Activated T-helper 9 cell treated with anti-CD3 and anti-CD28 coated beads, Interleukin-2, amount 50 U/mL, for 16 hours (primary cell): ENCODE results near the gene CD79B.

Experiments used
- DNase-seq: peaks from one replicate; pipeline ENCODE4 v3.0.0-alpha.2; 2020; ENCODE audit warnings: low read depth

Gene CD79B

DNA sequence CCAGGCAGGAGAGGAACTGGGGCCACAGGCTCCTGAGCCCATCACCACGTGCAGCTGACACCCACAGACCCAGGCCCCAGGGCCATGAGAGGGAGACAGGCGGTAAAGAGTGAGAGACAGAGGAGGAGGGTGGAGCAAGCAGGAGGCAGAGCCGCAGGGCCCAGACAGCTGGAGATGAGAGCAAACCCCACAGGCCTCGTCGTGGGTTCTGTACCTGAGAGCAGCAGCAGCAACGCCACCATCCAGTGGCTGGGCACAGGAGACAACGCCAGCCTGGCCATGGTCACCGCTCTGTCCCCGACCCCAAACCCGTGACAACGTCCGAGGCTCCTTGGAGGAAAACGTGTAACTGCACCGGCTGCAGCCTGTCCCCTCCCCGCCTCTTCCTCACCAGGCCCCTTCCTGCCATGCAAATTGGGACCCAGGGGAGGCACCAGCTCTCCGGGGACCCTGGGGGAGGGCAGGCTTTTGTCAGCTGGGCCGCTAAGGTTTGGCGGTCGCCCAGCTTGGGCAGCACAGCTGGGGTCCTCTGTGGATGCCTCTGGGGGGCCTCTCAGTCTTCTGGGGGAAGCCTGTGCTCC, at the start of gene CD79B:
Gene CD79B (minus strand): TSS at position 351 of the 581 bp plus-strand sequence. CDS start 70 bp downstream, at position 281.
- no peak for DNase-seq

DNA sequence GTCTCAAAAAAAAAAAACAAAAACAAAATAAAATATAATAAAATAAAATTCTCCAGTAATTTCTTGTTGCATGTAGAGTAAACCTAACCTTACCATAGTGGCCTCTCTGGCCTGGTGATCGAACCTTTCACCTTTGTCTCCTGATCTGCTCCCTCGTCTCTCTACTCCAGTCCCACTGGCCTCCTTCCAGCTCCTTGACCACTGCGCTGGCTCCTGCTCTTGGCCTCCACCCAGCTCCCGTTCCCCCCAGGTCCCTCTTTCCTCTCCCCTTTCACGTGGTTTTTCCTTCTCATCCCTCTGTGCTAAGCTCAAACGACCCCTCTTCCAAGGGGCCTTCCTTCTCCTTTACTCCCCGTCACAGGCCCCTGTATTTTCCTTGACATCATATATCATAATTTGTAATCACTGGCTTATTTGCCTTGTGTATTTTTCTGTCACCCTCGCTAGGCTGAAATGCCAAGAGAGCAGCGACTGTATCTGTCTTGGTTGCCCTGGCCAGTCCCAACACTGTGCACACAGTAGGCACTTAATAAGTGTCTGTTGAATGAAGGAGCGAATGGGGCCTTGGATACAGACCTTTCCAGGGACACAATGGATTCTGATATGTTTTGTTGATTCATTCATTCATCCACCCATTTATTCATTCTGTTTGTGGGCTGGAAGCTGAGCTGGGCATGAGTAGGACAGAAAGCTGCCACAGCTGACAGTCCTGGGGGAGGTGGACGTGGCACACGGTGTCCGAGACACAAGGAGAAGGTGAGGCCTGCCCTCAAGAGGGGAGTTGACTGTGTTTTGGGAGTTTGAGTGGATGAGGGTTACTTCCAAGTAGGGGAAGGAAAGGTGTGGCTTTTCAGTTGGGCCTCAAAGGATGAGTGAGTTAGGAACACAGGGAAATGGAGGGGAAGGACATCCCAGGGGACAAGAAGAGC, 46.4 kb upstream of the CD79B start:
- DNase-seq = no peak

DNA sequence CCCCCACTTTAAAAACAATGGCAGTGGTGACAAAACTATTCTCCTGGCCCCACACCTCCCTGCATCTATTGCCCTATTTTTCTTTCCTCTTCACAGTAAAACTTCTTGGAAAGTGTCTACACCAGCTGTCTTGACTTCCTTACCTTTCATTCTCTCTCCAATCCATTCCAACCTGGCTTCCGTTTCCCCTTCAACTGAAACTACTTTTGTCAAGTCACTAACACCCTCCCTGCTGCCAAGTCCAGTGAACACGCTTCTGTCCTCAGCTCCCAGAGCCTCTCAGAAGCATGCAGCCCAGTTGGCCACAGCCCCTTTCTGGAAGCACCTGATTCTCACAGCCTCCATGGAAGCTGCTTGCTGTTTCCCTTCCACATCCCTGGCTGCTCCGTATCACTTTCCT, 44.6 kb upstream of the CD79B start:
- DNase-seq = no peak

DNA sequence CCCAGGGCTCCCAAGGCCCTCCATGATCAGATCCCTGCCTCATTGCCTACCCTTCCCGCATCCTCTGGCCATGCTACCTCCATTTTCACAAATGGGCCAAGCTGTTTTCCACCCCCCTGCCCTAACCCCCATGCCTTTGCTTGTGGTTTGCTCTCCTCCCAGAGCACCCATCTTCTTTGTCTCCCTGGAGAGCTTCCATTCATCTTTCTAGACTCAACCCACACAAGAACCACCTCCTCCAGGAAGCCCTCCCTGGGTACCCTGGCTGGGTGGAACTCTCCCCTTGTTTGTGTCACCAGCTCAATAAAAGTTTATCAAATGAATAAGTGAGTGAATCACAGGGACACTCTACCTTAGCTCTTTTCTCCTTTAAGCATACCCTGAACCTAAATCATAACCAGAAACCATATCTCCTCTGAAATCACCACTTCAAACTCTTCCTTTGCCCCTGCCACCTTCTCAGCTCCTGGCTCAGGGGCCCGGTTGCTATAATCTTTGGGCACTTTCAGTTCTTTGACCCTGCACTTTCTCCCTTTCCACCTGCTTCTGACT, 43.5 kb upstream of the CD79B start:
- no peak for DNase-seq

DNA sequence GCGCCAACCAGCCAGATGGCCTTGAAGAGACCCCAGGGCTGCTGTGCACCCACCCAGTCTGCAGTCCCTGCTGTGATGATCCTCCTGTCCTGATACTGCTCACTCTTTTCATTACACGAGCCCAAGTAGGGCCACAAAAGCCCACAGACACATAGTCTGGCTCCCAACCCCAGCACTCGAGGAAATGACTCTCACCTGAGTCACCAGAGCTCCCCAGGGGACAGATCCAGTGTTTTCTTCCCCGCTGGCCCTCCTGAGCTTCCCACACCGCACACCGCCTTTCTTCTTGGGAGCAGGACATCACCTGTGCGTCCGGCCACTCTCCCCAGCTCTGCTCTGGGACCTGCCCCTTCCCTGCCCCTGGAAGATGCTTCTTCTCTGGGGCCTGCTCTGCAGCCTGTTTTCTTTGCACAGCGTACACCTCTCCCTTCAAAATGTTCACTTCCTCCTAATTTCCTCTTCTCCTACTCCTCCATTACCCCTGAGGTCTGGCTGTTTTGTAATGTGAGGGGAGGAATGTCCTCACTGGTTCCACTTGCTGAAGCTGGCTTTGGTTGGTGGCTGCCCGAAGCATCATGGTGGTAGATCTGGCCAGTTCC, 42.6 kb upstream of the CD79B start:
- no peak for DNase-seq

DNA sequence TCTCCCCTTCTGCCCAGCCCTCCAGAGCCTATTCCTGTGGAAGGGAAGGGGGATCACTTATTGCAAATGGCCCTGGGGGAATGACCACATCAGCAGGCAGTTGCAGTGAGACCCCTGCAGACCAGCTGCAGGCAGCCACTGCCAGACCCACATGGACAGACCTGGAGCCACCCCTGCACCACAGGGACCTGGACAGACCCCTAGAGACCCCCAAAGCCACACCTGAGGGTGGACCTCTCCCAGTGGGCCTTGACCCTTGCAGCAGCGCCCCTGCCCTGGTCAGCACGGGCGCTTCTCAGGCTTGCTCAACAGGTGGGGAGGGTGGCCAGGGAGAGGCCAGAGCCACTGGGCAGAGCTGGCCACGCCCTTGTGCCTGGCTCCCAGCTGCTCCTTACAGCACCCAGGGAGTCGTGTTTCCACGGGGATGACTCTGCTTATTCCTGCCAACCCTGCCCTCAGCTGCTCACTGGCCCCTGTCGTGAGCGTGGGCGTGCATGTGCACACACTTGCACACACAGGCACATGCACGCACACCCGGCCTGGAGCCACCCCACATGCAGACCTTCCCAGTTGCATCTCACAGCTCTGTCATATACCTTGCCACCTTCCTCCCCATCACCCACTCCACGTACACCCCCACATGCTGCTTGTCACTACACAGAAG, 41.9 kb upstream of the CD79B start:
- no peak for DNase-seq

DNA sequence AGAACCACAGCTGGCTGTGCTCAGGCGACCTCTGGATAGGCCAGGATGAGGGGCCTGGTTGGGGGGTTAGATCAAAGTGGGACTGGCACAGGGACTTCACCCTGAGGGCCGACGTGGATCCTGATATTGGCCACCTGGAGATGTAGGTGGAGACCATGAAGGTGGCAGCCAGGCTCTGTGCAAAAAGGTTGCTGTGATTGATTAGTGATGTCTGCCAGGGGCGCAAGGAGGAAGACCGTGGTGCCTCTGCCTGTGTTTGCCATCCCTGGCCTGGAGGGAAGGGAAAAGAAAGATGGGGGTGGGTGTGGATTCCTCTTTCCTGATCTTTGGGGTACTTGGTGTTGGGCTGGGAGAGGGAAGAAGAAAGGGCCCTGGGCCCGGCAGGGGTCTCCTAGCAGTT, 41.1 kb upstream of the CD79B start:
- DNase-seq = no peak

DNA sequence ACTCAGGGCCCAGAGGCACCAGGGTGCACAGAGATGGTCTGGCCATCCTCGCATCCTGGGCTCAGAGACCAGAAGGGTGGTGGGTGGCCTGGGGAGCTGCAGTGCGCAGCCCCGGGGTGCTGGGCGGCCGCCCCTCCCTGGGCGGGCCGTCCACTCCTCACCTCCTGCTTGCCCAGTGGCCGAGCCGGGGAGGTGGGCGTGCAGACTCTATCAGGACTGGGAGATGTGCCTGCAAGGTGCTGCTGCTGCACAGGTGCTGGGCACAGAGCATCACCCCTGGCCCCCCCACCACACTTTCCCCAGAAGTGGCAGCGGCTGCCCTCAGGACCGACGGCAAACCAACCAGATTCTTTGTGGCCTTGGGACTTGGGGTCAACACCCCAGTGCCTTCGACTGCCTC, 40.7 kb upstream of the CD79B start, which contains the start of gene SCN4A:
Gene SCN4A (minus strand): TSS at position 123 of the 400 bp plus-strand sequence. CDS start 77 bp downstream, at position 46.
- no peak for DNase-seq

DNA sequence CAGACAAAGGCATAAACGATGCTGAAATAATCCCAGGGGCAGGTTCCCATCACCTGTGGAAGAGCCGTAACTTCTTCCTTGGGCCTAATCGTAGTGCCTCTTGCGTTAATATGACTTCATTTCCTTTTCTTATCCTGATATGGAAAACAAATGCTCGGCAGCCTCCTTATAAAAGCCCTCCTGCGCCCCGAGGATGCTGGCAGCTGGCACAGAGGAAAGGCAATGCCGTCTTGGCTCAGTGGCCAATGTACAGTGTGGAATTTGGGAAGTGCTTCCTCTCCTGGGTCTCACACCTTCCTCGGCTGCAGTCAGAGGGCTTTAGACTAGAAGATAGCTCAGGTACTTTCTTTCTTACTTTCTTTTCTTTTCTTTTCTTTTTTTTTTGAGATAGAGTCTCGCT, 37.1 kb upstream of the CD79B start:
- no peak for DNase-seq

DNA sequence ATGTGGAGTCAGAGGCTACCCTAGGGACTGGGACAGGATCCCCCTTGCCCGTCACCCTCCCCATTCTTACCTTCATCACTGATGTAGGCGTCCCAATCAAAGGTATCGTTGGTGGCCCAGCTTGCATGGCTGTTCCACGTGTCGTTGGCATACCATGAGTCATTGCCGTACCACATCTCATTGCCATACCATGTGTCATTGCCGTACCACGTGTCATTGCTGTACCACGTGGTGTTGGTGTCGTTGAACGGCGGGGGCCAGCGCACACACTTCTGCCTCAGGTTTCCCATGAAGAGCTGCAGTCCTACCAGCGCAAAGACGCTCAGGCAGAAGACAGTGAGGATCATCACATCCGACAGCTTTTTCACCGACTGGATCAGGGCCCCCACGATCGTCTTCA, 35.8 kb upstream of the CD79B start:
- no peak for DNase-seq

DNA sequence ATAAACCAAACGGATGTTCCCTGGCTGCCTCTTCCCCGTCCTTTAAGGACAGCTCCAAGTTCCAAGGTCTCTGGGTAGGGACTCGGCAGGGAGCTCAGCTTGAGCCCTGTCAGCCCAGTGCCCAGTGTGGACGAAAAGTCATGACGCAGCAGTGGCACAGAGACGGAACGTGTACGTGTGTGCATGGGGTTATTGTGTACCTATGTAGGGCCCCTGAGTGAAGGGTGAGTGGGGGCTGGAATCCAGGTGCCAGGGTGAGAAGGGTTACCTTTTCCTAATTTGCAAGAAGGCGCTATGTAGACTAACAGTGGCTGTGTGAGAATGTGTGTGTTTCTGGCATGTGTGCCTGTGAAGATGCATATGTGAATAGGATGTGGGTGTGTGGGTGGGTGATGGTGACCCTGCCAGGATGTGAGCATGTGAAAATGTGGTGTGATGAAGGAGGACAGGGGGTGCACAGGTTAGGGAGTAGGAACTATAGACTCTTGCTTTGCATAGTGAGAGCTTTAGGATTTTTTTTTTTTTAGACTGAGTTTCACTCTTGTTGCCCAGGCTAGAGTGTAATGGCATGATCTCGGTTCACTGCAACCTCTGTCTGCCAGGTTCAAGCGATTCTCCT, 34.6 kb upstream of the CD79B start:
- DNase-seq = no peak

DNA sequence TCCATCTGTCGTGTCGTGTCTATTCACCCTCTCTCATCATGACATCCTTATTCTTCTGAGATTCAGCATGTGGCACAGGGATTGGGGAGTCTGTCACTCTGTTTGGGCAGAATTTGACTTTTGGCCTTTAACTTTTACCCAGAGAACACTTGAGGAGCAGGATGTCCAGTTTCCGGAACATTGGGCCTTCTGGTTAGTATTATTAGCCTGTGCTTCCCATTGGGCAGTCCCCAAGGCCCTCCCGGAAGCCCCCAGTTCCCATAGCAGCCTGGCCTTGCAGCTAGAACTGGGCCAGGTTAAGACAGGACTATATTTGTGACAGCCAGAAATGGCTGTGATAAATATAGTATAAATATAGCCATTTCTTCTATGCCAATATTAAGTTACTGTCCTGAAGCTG, 31.0 kb upstream of the CD79B start:
- no peak for DNase-seq

DNA sequence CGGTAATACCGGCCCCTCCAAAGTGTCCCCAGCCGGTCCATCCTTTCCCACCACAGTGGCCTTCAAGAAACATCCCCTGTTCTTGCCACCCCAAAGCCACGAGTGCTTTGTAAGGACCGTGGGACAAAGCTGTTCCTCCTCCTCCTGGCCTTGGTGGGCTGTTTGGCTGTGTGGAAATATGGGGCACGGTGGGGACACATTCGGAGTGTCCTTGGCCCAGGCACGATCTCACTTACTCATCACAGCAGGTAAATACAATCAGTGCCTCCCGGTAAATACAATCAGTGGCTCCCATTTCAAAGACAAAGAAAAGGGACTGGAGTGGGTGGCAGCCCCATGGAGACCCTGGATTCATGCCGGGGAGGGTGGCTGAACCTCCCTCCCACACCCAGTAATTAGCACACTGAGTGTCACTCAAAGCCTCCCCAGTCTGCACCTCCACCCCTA, 30.2 kb upstream of the CD79B start:
- no peak for DNase-seq

DNA sequence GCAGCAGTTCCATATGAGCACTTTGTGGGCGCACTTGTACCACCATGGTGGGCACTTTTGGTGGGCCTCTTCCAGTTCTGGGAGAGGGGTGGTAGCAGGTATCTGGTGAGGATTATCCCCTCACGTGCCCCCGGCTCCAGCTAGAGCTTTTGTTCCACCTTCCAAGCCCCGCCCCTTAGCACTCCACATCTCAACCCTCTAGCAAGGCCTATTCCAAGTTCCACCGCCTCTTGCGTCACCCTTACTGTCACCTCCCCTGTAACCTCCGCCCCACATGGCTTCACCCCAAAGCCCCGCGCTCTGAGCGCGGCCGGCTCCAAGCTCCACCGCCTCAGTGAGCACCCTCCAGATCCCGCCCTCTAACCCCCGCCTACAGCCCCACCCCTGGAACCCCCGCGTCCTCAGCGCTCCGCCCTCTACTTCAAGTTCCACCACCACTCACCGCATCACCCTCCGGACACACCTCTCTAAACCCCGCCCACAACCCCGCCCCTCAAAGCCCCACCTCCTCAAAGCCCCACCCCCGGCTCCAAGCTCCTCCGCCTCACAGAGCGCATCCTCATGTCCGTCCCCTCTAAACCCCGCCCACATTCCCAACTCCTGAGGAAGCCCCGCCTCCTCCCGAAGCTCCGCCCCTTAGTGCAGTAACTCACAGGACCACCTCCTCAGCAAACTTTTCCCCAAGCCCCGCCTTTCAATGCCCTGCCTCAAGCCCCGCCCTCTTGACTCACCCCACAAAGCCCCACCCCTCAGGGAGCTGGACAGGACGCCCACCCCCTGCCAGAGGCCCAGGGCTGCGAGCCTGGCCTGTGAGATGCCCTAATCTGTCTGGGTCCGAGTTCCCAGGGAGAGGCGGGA, 29.5 kb upstream of the CD79B start:
- DNase-seq = no peak

DNA sequence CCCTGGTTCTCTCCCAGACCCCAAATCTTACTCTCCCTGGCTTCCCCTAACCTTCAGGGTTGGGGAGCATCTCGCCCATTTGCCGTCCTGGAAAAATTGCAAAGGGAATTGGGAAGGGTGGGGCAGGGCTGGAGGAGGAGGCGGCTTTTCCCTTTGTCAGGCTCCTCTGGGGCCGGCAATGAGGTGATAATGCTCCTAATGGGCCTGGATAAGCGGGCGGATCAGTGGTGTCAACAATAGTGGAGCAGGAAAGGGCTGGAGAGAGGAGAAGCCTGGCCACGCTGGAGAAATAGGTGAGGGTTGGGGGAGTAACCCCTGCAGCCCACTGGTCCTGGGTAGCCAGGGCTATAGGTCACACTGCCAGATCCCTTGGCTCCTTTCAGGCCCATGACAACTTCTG, 28.3 kb upstream of the CD79B start:
- no peak for DNase-seq

DNA sequence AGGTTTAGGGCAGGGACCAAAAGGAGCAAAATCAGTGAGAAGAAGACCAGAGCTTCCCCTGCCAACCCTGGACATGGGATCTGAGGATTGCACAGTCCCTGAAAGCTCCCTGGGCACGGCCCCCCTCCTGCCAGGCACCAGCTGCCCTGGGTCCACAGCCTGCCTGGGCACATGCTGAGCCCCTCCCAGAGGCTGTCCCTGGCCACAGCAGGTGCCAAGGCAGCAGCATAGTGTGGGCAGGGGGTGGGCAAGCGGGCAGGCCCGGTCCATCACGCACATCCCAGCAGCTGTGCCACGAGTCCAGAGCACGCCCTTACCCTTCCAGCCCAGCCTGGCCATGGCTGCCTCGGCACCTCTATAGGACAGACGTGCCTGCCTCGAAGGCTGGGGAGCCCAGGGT, 27.9 kb upstream of the CD79B start:
- DNase-seq = no peak

DNA sequence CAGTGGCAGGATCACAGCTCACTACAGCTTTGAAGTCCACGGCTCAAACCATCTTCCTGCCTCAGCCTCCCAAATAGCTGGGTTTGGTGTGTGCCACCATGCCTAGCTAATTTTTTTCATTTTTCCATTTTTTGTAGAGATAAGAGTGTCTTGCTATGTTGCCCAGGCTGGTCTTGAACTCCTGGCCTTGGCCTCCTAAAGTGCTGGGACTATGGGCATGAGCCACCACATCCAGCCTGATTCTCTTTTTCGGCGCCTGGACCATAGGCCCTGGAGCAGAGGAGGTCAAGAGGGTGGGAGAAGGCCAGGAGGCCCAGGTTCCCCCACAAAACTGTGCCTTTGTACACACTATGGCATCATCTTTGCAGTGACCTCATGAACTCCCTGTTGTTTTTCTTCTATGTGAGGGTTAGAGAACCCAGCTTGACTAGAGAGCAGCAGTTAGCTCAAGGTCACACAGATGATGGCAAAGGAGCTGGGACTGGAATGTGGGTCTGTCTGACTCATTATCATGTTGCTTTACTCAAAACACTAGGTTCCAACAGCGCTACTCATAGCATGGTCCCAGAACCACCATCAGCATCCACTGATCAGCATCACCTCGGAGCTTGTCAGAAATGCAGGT, 24.3 kb upstream of the CD79B start:
- DNase-seq = no peak

DNA sequence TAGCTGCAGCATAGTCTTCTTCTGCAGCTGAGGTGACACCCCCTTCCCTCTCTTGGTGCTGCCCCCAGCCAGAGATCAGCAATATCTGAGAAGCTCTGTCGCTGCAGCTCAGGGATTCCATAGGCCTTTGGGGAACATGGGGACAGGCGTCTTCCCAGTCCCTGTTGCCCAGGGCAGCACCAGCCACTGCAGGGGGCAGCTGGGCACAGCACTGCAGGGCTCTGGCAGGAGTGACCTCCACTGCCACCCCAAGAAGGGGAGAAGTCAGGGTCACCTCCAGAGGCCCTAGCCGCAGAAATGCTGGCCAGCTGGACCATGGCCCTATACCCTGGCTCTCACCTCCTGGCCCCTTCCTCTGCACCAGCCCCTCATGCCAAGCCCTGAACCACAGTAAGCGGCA, 23.7 kb upstream of the CD79B start:
- DNase-seq = no peak

DNA sequence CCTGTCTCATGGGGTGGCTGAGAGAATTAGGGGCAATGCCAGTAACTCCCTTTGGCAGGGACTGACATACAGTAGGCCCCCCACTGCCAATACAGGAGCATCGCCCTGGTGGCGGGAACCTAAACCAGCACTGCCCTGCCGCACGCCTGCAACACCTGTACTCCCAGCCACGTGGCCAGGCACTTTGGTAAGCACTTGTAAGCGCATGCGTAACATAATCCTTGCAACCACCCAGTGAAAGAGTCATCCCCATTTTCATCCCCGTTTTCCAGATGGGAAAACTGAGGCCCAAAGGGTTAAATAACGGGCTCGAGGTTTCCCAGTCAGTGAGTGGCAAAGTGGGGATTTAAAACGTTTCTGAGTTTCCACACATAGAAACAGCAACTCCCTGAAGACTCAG, 23.1 kb upstream of the CD79B start:
- no peak for DNase-seq

DNA sequence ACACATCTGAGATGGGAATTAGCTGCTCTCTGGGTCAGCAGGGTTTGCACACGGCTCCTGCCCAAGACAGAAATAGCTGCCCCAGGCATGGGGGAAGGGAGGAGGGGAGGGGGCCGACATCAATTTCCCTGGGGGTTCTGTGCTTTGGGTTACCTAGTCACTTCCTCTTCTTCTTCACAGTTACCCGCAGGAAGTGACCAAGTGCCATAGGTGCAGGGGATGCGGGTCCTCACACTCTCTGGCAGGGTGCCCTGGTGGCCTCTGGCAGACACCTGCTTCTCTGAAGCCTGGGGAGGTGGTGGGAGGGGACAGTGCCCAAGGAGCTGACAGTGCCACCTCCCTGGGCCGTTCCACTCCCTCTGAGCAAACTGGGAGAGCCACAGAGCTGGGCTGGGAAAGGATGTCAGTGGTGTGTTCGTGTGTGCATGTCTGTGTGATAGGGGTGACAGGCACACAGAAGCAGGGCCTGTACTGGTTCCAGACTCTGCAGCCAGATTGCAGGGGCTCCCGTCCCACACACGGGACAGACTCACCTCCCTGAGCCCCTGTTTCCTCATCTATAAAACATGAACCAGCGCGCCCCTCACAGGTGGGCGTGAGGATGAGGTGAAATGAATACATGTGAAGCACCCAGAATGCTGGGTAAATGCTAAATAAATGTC, 22.4 kb upstream of the CD79B start:
- DNase-seq = no peak
